WTC11 (cell line): Measurements from ENCODE around the gene PLPPR3. TPM values are rescaled to one million over a fixed set of nuclear protein-coding genes. Genes with fewer than 3 reads are reported as not detected.
A peak's percentile ranks its signal among the peaks of the same experiment; 100 is the strongest.

Source experiments
- ATAC-seq: fragments of 200-7000 bp; cut with Tn5 transposase; 2 replicates; pipeline ENCODE4 v1.10.0; 2021; ENCODE audit warnings: mild to moderate bottlenecking, moderate library complexity
- CTCF ChIA-PET: fragments of 300-600 bp; sonication (Branson Sonifier 250); formaldehyde crosslinking; loops from one replicate; lab custom pipeline; 2021; ENCODE audit warnings: antibody characterized with exemption; lab: Charles Lee
- POLR2A ChIA-PET: fragments of 350-600 bp; sonication (Branson Sonifier 250); formaldehyde crosslinking; loops from one replicate; lab custom pipeline; 2021; ENCODE audit warnings: antibody characterized with exemption; lab: Charles Lee
- DNase-seq: peaks from one replicate; pipeline ENCODE4 v3.0.0; 2021; ENCODE audit warnings: low spot score
- H3K27ac Mint-ChIP-seq: 2 replicates; pipeline ENCODE4 v1.8.0; 2021; ENCODE audit warnings: mixed read lengths
- H3K27me3 Mint-ChIP-seq: 2 replicates; pipeline ENCODE4 v1.8.0; 2021; ENCODE audit warnings: low read depth, mild to moderate bottlenecking, moderate library complexity, mixed read lengths
- H3K36me3 Mint-ChIP-seq: 2 replicates; pipeline ENCODE4 v1.8.0; 2021; ENCODE audit warnings: mixed read lengths
- H3K4me1 Mint-ChIP-seq: 2 replicates; pipeline ENCODE4 v1.8.0; 2022; ENCODE audit warnings: mixed read lengths
- H3K4me3 Mint-ChIP-seq: 2 replicates; pipeline ENCODE4 v1.8.0; 2021; ENCODE audit warnings: mild to moderate bottlenecking, moderate library complexity, mixed read lengths
- H3K9me3 Mint-ChIP-seq: 2 replicates; pipeline ENCODE4 v1.8.0; 2021; ENCODE audit warnings: mixed read lengths
- CREB1 ChIP-seq: sonication (generic); formaldehyde crosslinking; IDR thresholded peaks from 2 replicates; pipeline ENCODE4 v1.8.0; 2023; ENCODE audit warnings: mild to moderate bottlenecking, missing genetic modification reagents
- GTF2I ChIP-seq: fragments of 250-450 bp; sonication (Bioruptor Pico); conservative IDR thresholded peaks from 2 replicates; pipeline ENCODE4 v1.4.0; 2021; ENCODE audit warnings: mild to moderate bottlenecking
- IRF2 ChIP-seq: sonication (generic); formaldehyde crosslinking; IDR thresholded peaks from 2 replicates; pipeline ENCODE4 v1.8.0; 2022; ENCODE audit warnings: low read depth, missing genetic modification reagents, borderline replicate concordance
- RELA ChIP-seq: sonication (generic); formaldehyde crosslinking; IDR thresholded peaks from 2 replicates; pipeline ENCODE4 v1.8.1; 2022; ENCODE audit warnings: missing genetic modification reagents, mild to moderate bottlenecking, borderline replicate concordance
- SMAD3 ChIP-seq: sonication (generic); formaldehyde crosslinking; IDR thresholded peaks from 2 replicates; pipeline ENCODE4 v1.8.0; 2022; ENCODE audit warnings: missing genetic modification reagents, mild to moderate bottlenecking, borderline replicate concordance
- SMAD4 ChIP-seq: sonication (generic); formaldehyde crosslinking; IDR thresholded peaks from 2 replicates; pipeline ENCODE4 v1.8.0; 2022; ENCODE audit warnings: mild to moderate bottlenecking, missing genetic modification reagents
- SP1 ChIP-seq: sonication (generic); formaldehyde crosslinking; conservative IDR thresholded peaks from 2 replicates; pipeline ENCODE4 v1.8.1; 2022; ENCODE audit warnings: missing genetic modification reagents
- TP53 ChIP-seq: sonication (generic); formaldehyde crosslinking; IDR thresholded peaks from 2 replicates; pipeline ENCODE4 v1.8.1; 2023; ENCODE audit warnings: mild to moderate bottlenecking, missing genetic modification reagents
- ZBTB21 ChIP-seq: sonication (generic); formaldehyde crosslinking; IDR thresholded peaks from 2 replicates; pipeline ENCODE4 v1.8.1; 2023; ENCODE audit warnings: mild to moderate bottlenecking, missing genetic modification reagents, borderline replicate concordance
- ZNF138 ChIP-seq: sonication (generic); formaldehyde crosslinking; conservative IDR thresholded peaks from 2 replicates; pipeline ENCODE4 v1.8.1; 2022; ENCODE audit warnings: mild to moderate bottlenecking, moderate library complexity, missing genetic modification reagents
- ZNF219 ChIP-seq: sonication (generic); formaldehyde crosslinking; IDR thresholded peaks from 2 replicates; pipeline ENCODE4 v1.8.0; 2023; ENCODE audit warnings: missing genetic modification reagents, mild to moderate bottlenecking, borderline replicate concordance
- ZNF317 ChIP-seq: sonication (generic); formaldehyde crosslinking; IDR thresholded peaks from 2 replicates; pipeline ENCODE4 v1.8.1; 2023; ENCODE audit warnings: low read depth, mild to moderate bottlenecking, moderate library complexity, missing genetic modification reagents, borderline replicate concordance
- total RNA-seq: library from RNA; stranded (reverse); gene quantifications from 3 replicates; pipeline ENCODE4 v1.2.3, GENCODE V29; 2021
- TF ChIP-seq, protein P1 (sequence below): sonication (generic); formaldehyde crosslinking; IDR thresholded peaks from 2 replicates; pipeline ENCODE4 v1.8.1; 2022; ENCODE audit warnings: low read depth, missing genetic modification reagents, borderline replicate concordance
- TF ChIP-seq, protein P2 (sequence below): sonication (generic); formaldehyde crosslinking; IDR thresholded peaks from 2 replicates; pipeline ENCODE4 v1.8.0; 2023; ENCODE audit warnings: missing genetic modification reagents
- TF ChIP-seq, protein P3 (sequence below): fragments of 200-600 bp; IDR thresholded peaks from 2 replicates; pipeline ENCODE4 v1.8.0; 2022; ENCODE audit warnings: antibody characterized with exemption
- TF ChIP-seq, protein P4 (sequence below): sonication (generic); formaldehyde crosslinking; IDR thresholded peaks from 2 replicates; pipeline ENCODE4 v1.8.1; 2022; ENCODE audit warnings: mild to moderate bottlenecking, moderate library complexity, missing genetic modification reagents
- TF ChIP-seq, protein P5 (sequence below): sonication (generic); formaldehyde crosslinking; IDR thresholded peaks from 2 replicates; pipeline ENCODE4 v1.8.0; 2022; ENCODE audit warnings: mild to moderate bottlenecking, missing genetic modification reagents
- TF ChIP-seq, protein P6 (sequence below): fragments of 250-450 bp; sonication (Bioruptor Pico); IDR thresholded peaks from 2 replicates; pipeline ENCODE4 v1.9.0; 2021; ENCODE audit warnings: mild to moderate bottlenecking
- TF ChIP-seq, protein P7 (sequence below): sonication (generic); formaldehyde crosslinking; IDR thresholded peaks from 2 replicates; pipeline ENCODE4 v1.8.1; 2023; ENCODE audit warnings: mild to moderate bottlenecking, missing genetic modification reagents, moderate library complexity
- TF ChIP-seq, protein P8 (sequence below): sonication (generic); formaldehyde crosslinking; conservative IDR thresholded peaks from 2 replicates; pipeline ENCODE4 v1.8.1; 2022; ENCODE audit warnings: mild to moderate bottlenecking, missing genetic modification reagents

PLPPR3 gene
- total RNA-seq, 1 experiment from 2014 or later: 60.6 TPM

DNA sequence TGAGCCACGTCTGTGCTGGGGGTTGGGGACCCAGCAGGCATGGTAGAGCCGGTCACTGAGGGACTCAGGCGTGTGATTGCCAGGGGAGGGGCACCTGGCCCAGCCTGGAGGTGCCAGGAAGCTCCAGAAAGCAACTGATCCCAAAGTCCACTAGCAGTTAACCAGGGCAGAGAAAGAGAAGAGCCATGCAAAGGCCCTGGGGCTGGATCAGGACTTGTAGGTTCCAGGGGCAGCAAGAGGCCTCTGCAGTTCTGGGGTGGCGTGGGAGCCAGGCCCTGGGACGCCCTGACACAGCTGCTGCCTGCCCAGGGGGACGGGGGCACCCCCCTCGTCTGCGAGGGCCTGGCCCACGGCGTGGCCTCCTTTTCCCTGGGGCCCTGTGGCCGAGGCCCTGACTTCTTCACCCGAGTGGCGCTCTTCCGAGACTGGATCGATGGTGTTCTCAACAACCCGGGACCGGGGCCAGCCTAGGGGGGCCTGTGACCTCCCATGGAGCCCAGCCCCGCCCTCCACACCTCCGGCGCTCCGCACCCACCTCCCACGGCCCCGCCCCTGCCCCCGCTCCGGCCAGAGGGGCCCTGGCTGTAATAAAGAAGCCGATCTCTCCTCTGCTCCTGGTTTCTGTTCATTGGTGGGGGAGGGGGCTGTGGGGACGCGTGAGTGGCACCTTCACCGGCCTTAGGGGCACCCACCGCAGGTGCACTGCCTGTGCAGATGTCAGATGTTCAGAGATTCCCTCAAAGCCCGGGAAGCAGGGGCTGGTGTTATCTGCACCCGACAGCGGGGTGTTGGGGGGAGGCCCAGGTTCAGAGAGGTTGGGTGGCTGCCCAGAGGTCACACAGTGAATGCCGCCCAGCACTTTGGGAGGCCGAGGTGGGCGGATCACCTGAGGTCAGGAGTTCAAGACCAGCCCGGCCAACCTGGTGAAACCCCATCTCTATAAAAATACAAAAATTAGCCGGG is 9.9 kb upstream of the PLPPR3 start:
- CTCF ChIA-PET: interaction anchor here (1.0 kb wide), 1 partner anchor 62 kb away, joined by 6 read pairs; no protein-coding TSS in a partner anchor
- no peak for ATAC-seq

DNA sequence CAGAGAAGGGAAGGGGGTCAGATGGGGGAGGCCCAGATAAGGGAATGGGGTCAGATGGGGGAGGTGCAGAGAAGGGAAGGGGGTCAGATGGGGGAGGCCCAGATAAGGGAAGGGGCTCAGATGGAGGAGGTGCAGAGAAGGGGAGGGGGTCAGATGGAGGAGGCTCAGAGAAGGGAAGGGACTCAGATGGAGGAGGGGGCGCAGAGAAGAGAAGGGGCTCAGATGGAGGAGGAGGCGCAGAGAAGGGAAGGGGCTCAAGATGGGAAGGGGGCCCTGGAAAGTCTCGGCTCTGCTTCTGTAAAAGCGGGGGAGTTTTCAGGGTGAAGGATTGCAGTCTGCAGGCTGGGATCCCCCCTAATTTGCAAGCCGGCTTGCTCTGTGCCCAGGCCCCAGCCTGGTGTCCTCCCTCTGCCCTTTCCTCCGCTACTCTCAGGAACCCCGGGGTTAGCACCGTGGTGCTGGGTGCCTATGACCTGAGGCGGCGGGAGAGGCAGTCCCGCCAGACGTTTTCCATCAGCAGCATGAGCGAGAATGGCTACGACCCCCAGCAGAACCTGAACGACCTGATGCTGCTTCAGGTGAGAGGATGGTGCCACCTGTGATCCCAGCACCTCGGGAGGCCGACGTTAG is 7.5 kb upstream of the PLPPR3 start:
- DNase-seq (no peak), ATAC-seq (no peak)
- CTCF ChIA-PET: no interaction called here
- Mint-ChIP-seq H3K4me1 (no peaks in the 10 kb centered on the region), H3K27ac (no peak overlapping the region), H3K36me3 (no peaks in the 10 kb centered on the region), H3K27me3 (no peaks in the 10 kb centered on the region), H3K4me3 (no peak overlapping the region), H3K9me3 (no peaks in the 10 kb centered on the region)
- POLR2A ChIA-PET: no interaction called here
- TF ChIP-seq ZBTB21 (CRISPR knock-in tag) (no peak), SMAD3 (CRISPR knock-in tag) (no peak), GTF2I (no peak), RELA (CRISPR knock-in tag) (no peak), SMAD4 (CRISPR knock-in tag) (no peak), ZNF219 (CRISPR knock-in tag) (no peak), ZNF317 (CRISPR knock-in tag) (no peak), TP53 (no peak), CREB1 (CRISPR knock-in tag) (no peak), ZNF138 (CRISPR knock-in tag) (no peak), SP1 (CRISPR knock-in tag) (no peak)
- TF ChIP-seq, protein P1, sequence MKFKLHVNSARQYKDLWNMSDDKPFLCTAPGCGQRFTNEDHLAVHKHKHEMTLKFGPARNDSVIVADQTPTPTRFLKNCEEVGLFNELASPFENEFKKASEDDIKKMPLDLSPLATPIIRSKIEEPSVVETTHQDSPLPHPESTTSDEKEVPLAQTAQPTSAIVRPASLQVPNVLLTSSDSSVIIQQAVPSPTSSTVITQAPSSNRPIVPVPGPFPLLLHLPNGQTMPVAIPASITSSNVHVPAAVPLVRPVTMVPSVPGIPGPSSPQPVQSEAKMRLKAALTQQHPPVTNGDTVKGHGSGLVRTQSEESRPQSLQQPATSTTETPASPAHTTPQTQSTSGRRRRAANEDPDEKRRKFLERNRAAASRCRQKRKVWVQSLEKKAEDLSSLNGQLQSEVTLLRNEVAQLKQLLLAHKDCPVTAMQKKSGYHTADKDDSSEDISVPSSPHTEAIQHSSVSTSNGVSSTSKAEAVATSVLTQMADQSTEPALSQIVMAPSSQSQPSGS (CRISPR knock-in tag): no peak
- TF ChIP-seq, protein P2, sequence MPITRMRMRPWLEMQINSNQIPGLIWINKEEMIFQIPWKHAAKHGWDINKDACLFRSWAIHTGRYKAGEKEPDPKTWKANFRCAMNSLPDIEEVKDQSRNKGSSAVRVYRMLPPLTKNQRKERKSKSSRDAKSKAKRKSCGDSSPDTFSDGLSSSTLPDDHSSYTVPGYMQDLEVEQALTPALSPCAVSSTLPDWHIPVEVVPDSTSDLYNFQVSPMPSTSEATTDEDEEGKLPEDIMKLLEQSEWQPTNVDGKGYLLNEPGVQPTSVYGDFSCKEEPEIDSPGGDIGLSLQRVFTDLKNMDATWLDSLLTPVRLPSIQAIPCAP (CRISPR knock-in tag): no peak
- TF ChIP-seq, protein P3, sequence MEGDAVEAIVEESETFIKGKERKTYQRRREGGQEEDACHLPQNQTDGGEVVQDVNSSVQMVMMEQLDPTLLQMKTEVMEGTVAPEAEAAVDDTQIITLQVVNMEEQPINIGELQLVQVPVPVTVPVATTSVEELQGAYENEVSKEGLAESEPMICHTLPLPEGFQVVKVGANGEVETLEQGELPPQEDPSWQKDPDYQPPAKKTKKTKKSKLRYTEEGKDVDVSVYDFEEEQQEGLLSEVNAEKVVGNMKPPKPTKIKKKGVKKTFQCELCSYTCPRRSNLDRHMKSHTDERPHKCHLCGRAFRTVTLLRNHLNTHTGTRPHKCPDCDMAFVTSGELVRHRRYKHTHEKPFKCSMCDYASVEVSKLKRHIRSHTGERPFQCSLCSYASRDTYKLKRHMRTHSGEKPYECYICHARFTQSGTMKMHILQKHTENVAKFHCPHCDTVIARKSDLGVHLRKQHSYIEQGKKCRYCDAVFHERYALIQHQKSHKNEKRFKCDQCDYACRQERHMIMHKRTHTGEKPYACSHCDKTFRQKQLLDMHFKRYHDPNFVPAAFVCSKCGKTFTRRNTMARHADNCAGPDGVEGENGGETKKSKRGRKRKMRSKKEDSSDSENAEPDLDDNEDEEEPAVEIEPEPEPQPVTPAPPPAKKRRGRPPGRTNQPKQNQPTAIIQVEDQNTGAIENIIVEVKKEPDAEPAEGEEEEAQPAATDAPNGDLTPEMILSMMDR: no peak
- TF ChIP-seq, protein P4, sequence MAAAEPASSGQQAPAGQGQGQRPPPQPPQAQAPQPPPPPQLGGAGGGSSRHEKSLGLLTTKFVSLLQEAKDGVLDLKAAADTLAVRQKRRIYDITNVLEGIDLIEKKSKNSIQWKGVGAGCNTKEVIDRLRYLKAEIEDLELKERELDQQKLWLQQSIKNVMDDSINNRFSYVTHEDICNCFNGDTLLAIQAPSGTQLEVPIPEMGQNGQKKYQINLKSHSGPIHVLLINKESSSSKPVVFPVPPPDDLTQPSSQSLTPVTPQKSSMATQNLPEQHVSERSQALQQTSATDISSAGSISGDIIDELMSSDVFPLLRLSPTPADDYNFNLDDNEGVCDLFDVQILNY (CRISPR knock-in tag): no peak
- TF ChIP-seq, protein P5, sequence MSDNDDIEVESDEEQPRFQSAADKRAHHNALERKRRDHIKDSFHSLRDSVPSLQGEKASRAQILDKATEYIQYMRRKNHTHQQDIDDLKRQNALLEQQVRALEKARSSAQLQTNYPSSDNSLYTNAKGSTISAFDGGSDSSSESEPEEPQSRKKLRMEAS (CRISPR knock-in tag): no peak
- TF ChIP-seq, protein P6, sequence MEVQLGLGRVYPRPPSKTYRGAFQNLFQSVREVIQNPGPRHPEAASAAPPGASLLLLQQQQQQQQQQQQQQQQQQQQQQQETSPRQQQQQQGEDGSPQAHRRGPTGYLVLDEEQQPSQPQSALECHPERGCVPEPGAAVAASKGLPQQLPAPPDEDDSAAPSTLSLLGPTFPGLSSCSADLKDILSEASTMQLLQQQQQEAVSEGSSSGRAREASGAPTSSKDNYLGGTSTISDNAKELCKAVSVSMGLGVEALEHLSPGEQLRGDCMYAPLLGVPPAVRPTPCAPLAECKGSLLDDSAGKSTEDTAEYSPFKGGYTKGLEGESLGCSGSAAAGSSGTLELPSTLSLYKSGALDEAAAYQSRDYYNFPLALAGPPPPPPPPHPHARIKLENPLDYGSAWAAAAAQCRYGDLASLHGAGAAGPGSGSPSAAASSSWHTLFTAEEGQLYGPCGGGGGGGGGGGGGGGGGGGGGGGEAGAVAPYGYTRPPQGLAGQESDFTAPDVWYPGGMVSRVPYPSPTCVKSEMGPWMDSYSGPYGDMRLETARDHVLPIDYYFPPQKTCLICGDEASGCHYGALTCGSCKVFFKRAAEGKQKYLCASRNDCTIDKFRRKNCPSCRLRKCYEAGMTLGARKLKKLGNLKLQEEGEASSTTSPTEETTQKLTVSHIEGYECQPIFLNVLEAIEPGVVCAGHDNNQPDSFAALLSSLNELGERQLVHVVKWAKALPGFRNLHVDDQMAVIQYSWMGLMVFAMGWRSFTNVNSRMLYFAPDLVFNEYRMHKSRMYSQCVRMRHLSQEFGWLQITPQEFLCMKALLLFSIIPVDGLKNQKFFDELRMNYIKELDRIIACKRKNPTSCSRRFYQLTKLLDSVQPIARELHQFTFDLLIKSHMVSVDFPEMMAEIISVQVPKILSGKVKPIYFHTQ: no peak

More for the DNA sequence above, 9.9 kb upstream of the PLPPR3 start:
- H3K27me3 Mint-ChIP-seq: no peaks in the 10 kb centered on the region
- no peak for DNase-seq
- no peak overlapping the region for H3K4me3 Mint-ChIP-seq
- POLR2A ChIA-PET: no interaction called here
- no peaks in the 10 kb centered on the region for H3K36me3 Mint-ChIP-seq
- H3K9me3 Mint-ChIP-seq: no peaks in the 10 kb centered on the region
- no peak overlapping the region for H3K27ac Mint-ChIP-seq
- no peaks in the 10 kb centered on the region for H3K4me1 Mint-ChIP-seq
- TF ChIP-seq, protein P7, sequence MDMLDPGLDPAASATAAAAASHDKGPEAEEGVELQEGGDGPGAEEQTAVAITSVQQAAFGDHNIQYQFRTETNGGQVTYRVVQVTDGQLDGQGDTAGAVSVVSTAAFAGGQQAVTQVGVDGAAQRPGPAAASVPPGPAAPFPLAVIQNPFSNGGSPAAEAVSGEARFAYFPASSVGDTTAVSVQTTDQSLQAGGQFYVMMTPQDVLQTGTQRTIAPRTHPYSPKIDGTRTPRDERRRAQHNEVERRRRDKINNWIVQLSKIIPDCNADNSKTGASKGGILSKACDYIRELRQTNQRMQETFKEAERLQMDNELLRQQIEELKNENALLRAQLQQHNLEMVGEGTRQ (CRISPR knock-in tag): no peak
- TF ChIP-seq GTF2I (0 out of 2 replicates have a peak, but pooled peaks have one; percentile 45), IRF2 (CRISPR knock-in tag) (no peak), CREB1 (CRISPR knock-in tag) (no peak)
- TF ChIP-seq, protein P8, sequence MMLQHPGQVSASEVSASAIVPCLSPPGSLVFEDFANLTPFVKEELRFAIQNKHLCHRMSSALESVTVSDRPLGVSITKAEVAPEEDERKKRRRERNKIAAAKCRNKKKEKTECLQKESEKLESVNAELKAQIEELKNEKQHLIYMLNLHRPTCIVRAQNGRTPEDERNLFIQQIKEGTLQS (CRISPR knock-in tag): no peak
